H4 (cell line): ENCODE data around the gene GJD4. TPM values are rescaled to one million over a fixed set of nuclear protein-coding genes. Genes with fewer than 3 reads are reported as not detected.

Experiments
- DNase-seq: peaks from one replicate; pipeline ENCODE4 v3.0.0-alpha.2; 2015; ENCODE audit warnings: low spot score
- total RNA-seq: library from RNA; depleted of rRNA; stranded (reverse); fragments of >200 nt; shearing (Covaris generic); gene quantifications from 2 replicates; pipeline ENCODE4 v1.2.3, GENCODE V29; 2014; rRNA removed

The GJD4 gene, protein sequence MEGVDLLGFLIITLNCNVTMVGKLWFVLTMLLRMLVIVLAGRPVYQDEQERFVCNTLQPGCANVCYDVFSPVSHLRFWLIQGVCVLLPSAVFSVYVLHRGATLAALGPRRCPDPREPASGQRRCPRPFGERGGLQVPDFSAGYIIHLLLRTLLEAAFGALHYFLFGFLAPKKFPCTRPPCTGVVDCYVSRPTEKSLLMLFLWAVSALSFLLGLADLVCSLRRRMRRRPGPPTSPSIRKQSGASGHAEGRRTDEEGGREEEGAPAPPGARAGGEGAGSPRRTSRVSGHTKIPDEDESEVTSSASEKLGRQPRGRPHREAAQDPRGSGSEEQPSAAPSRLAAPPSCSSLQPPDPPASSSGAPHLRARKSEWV
- total RNA-seq: not detected in 2 replicates

DNA sequence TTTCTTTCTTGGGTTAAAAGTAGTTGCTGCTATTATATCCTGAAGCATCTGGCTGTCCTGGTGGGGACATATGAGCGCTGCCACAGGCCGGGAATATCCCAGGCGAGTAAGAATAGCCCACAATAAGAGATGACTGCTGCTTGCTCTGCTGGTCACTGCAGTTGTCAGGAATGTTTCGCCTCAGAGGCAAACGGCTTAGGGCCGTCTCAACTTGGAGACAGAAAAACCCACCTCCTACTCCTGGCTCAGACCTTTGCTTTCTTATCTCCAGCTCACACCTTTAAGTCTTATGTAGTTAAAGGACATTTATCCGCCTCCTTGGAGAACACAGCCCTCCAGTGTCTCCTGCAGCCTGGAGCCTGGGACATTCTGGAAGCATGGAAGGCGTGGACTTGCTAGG, at the start of gene GJD4:
GJD4 (plus strand) TSS at position 151 of the 400 bp plus-strand sequence; CDS start at position 378, 227 bp downstream.
- DNase-seq: no peak

DNA sequence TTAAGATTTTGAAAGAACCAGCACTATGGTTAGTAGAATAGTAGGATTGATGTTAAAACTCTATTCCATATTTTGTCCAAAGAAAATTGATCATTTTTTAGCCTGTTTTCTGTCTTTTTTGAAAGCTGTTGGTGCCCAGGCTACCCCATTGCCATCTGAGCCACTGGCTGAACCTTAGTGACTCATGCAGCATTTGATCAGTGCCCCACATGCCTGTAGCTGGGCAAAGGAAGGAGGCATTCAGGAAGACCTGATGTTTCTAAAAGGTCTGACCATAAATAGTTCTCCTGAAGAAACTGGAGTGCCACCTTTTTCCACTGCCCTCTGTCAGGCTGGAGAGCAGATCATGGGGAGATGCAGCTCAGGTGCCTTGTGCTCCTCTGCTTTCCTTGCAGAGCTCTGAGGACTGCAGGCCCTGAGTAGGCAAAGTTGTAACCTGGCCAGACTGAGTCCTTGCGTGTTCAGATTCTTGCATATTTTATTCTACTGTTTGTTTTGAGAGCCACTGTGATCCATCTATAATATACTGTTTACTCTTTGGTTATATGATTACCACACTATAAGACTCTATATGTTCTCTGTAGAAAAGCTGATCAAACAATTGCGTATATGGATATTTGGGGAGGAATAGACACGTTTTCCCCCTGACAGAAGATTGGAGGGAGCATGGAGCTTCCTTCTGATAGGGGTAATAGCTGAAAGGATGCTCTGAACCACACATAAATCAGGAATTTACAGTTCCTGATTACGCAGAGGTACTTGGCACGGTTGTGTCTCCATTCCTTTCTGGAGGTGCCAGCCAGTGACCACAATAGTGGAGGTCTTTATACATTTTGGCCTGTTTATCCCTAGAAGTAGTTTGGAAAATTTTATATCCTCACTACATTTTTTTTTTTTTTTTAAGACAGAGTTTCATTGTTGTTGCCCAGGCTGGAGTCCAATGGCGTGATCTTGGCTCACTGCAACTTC, 48.9 kb upstream of the GJD4 start:
- no peak for DNase-seq

DNA sequence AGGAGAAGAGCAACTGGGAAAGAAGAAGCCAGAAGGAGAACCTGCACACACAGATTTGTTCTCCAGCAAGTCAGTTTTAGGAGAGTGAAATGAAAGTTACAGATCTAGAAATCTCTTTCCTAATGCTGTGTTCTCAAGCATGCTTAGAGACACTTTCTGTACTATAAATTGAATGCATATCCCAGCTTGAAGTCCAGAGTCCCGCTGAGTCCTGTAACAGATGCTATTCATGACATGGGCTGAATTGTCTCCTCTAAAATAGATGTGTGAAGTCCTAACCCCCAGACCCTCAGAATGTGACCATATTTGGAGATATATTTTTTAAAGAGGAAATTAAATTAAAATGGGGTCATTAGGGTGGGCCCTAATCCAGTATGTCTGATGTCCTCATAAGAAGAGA, 46.9 kb upstream of the GJD4 start:
- DNase-seq: no peak

DNA sequence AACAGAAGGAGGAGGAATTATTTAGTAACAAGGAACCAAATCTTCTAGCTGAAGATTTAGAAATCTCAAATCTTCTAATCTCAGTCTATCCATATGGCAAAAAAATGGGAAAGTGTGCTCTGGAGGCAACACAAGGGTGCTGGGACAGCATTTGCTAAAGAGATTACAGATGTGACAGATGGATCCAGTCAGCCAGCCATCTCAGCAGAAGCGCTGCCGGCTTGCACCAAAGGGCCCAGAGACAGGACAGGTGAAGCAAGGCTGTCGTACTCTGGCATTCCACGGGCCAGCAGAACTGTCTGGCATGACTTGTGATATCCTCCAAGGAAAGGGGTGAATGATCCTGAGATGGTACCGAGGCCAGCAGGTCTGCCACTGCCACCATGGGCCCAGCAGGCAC, 45.7 kb upstream of the GJD4 start:
- DNase-seq: no peak

DNA sequence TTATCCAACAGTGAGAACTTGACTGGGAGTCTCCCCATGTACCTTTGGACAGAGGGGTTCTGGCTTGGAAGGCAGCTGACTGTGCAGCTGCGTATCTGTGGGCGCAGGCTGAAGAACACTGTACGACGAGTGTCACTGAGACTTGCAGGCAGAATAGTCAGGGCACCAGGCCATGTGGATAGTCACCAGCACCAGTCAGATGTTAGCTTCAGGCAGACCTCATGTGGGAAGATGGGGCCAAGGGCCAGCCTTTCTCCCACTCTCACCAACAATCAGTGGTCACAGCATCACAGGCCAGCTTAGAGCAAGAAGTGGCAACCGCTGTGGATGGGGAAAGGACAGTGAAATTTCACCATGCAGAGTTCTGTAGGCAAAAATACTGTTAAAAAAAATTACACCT, 43.4 kb upstream of the GJD4 start:
- no peak for DNase-seq

DNA sequence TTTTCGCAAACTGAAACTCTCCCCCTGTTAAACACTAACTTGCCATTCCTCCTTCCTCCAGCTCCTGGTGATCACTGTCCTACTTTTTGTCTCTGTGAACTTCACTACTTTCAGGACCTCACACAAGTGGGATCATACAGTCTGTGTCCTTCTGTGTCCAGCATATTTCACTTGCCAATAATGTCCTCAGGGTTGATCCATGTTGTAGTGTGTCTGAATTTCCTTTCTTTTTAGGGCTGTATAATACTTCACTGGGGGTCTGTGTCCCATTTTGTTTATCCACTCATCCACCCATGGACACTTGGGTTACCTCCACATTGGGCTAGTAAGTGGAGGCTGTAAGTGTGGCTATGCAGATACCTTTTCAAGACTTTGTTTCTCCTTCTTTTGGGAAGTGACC, 42.7 kb upstream of the GJD4 start:
- no peak for DNase-seq

DNA sequence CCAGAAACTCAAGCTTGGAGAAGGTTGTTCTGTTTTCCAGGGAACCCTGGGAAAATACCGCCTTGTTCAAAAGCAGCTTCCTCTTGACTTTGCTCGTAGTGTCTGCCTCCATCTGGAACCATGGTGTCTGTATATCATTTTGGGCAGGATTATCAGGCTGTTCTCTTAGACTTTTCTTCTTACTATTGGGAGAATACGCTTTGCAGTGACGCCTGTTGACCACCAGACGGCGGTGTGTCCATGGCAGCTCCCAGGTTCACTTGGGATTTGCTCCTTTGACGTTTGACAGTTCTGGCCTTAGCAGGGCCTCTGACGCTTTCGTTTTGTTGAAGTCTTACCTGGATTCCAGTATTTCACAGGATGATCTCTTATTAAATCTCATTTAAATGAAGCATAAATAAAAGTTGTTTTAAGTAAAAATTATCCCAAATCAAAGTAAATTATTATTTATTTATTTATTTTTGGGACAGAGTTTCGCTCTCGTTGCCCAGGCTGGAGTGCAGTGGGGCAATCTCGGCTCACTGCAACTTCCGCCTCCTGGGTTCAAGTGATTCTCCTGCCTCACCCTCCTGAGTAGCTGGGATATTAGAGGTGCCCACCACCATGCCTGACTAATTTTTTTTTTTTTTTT, 41.8 kb upstream of the GJD4 start:
- peak; percentile 59 for DNase-seq

DNA sequence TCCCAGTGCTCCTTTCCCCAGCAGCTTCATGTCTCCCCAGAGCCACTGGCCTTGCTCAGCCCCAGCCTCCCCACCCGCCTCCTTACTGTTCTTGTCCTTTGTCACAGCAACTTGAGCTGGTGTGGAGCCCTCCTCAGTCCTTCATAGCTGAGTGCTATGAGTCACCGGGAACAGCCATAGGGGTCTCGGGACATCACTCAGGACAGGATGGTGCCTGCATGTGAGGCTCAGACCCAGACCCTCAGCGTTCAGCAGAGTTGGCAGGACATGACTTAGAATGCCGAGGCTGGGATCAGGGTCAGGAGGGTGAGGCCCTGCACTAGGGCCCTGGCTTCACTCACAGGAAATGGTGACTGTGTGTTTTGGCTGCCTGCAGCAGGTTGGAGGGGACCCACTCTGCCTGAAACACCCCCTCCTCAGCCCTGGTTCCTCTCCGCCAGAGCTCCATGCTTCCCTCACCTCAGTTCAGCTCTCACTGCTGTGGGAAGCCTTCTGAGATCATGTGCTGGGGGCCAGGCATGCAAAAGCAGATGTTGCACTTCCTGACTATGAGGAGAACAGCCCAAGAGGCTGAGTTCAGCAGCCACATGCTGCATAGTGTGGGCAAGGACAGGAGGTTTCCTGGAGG, 40.7 kb upstream of the GJD4 start:
- DNase-seq: no peak

DNA sequence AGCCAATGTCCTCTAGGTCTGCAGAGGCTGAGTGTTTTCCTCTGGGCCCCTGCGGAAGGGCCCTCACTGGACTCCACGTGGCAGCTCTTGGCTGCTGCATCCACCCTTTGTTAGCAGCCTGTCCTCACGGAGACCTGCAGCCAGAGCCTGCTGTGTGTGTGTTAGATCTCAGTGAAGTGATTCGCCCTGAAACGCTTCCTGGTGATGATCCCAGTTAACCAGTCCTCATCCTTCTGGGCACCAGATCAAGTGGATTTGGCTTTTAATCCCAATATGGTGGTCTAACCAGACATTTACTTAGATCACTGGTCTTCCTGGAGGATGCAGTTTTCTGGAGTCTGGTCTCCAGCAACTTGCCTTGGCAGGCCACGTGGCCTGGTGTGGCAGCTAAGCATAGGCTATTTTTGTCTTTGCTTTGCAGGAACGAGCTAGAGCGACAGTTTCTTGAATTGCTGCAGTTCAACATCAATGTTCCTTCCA, 39.5 kb upstream of the GJD4 start:
- no peak for DNase-seq

DNA sequence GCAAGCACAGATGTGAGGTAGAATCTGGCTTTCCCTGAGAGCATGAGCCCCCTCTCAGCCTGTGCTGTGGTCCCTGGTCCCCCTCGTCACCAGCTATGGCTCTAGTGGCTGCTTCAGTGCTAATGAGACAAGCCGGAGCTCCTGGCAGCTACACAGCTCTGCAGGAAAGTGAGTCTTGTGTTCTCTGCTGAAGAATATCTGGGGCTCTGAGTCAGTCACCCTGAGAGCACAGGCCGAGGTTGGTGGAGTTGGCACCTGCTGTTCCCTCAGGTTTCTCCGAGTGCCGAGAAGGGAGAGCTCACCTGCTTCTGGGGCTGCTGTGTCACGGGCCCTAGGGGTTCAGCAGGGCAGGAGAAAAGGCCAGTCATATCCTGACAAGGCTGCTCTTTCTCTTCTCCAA, 37.2 kb upstream of the GJD4 start:
- DNase-seq: no peak

DNA sequence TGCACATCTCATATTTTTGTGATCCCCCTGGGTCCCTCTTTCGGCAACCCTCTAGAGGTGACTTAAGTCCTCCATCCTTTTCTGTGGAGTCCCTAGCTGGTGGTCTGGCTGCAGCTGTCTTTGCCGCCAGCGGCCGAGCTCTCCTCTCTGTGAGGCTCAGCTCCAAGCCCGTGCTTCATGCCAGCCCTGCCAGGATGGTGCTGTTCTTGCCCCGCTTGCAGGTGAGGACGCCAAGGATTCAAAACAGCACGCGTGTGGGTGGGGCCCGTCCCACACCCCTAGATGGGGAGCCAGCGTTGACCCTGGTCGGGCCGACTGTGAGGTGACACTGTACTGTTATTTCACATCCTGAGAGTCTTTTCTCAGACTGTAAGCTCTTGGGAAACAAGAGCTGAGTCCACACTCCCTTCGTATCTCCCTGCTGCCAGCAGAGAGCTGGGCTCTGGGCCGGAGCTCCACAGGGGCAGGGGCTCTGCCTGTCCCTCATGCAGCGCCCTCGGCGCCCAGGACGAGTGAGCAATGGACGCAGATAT, 36.6 kb upstream of the GJD4 start:
- no peak for DNase-seq

DNA sequence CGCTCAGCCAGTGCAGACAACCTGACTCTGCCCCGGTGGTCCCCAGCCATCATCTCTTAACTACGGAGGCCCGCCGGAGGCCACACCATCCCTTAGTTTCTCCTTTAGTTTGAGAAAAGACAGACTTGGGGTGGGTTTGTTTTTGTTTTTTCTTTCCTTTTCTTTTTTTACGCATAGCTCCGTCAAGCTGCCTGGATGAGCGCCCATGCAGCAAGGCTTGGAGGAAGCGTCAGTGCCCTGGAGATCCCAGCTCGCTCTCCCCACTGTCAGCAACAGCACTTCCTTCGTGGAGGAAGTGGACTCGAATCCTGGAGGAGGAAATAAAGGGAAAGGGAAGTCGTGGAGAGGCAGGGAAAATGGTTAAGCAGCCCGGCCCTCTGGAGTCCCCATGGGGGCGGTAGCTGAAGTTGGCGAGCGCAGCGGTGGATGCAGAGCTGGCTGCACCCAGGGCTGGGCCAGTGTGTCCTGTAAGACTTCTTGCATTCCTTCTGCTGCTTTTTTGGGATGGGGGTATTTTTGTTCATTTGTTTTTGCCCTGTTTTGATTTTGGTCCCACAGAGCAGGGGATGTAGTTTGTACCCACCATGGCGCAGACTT, 35.9 kb upstream of the GJD4 start:
- DNase-seq: no peak

DNA sequence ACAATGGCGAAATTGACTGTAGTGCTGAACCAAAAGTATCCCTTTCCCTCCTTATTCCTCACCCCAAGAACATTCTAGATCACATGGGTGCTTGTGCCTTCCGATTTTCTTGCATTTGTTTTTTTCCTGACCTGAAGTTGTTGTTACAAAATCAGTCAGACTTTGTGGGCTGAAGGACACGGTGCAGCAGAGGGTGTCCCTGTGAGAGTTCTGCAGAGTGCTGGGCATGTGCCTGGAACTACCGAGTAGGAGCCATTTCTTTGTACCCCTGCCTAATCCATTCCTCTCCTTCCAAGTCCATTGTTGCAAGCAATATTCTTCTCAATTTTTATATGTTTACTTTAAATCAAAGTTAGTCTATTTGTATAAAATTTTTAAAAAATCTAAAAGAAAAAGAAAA, 35.3 kb upstream of the GJD4 start:
- DNase-seq: no peak

DNA sequence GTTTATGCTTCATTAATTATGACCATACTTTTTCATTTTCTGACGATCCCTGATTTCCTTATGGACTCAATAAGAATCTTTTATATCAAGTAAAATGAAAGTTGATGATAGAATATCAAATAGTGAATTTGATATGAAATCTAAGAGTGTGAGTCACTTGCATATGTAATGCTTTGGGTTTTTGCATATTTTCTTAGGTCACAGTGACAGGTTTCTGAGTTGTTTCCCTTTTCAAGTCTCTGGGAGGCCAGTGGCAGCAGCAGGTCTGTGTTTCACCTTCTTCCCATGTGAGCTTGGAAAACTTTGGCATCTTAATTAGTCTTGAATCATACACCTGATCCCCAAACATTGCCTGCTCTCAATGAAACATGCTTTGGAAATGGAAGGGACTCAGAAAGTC, 34.7 kb upstream of the GJD4 start:
- no peak for DNase-seq

DNA sequence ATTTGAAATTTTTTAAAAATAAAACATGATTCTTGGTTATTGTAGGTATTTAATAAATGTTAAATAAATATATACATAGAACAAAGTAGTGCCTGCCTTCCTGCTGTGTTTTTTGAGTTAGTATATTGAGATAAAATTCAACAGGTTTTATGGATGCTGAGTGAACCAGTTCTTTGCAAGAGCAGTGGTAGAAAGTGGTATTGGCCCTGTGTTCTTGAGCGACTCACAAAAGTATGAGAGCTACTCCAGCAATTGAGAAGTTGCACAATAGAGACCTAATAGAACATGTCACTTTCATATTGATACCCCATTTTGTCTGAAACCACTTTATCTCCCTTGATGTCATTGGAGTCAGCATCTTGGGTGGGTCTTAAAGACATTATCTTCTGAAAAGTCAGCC, 32.6 kb upstream of the GJD4 start:
- DNase-seq: no peak

DNA sequence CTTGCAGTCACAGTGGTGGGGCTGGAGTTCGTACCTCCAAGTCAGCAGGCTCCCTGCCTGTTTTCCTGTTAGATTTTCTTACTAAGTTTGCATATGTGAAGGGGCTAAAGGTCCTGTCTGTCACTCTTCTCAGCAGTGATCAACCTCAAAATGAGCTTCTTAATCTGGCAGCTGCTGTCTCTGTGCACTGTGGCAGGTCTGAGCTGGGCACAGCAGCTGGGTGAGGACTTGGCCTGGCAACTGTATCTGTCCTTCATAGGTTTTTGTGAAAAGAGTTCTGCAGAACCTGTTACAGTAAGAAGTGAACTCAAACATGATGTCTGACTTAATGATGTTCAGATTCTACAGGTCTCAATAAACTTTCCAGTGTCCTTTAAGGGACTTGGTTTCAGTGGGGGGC, 31.3 kb upstream of the GJD4 start:
- DNase-seq: no peak

DNA sequence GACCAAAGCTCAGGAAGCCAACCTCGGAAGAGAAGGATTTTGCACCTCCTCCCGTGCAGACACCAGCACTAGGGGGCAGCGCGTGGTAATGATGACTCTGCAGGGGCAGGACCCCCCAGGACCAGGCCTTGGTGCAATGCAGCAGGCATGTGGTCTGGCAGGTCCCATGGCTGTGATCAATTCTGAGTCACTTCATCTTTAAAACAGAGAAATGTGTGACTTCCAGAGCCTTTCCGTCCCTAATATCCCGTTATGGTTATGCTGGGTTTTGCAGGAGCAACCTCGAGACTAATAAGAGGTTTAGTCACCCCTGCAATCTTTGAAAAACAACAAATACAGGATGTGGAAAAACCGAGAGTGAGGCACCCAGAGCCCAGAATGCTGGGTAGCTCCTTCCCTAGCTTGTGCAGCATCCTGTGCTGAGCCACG, 30.2 kb upstream of the GJD4 start:
- DNase-seq: peak; percentile 20

DNA sequence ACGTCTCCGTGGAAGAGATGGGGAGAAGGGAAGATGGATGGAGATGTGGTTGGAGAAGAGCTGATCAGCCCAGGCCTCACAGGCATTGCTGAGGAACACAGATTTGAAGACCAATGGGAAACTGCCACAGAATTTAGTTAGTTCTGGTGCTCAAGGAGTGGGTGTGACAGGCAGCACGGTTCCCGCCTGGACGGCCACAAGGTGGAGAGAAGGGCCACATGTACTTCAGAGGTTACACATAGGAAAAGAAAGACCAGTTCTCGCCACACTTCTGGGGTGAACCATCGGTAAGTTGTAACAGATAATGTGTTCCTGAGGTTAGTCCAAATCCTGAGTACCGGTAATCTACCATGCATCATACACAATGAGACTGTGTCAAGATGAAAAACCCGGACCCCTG, 29.5 kb upstream of the GJD4 start:
- no peak for DNase-seq

DNA sequence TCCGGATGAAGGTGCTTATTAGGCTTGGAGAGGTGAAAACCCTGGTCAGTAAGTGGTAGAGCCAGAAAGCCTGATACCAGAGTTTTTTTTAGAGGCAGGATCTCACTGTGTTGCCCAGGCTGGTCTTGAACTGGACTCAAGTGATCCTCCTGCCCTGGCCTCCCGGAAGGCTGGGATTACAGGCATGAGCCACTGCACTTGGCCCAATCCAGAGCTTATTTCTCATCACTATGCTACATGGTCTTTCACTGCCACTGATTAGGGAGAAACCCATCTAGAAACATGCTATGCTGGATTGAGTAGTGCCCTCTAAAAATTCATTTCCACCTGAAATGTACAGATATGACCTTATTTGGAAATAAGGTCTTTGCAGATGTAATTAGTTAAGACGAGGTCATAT, 28.4 kb upstream of the GJD4 start:
- DNase-seq: no peak

DNA sequence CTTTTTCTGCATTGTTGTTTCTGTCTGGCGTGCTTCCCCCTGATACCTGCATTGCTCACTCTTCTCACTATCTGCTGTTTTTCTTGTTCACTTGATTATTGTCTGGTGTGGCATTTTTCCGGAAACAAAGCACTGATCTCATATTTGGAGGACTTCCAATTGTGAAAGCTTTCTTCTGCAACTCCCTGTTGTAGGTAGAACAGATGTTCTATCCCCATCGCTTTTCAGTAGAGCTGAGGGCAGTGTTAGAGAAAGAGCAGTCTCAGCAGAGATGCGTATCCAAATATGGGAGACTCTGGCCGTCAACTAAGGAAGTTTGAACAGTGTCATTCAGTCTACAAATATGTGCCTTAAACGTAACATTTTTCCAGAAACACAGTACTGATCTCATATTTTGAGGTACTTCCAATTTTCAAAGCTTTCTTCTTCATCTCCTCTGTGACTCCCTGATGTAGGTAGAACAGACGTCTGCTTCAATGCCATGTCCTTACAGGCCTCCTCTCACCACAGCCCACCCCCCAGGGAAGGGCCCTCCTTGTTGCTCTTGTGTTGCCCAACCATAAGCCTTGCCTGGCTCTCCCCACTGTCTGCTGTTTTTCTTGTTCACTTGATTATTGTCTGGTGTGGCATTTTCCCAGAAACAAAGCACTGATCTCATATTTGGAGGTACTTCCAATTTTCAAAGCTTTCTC, 27.1 kb upstream of the GJD4 start:
- DNase-seq: no peak

DNA sequence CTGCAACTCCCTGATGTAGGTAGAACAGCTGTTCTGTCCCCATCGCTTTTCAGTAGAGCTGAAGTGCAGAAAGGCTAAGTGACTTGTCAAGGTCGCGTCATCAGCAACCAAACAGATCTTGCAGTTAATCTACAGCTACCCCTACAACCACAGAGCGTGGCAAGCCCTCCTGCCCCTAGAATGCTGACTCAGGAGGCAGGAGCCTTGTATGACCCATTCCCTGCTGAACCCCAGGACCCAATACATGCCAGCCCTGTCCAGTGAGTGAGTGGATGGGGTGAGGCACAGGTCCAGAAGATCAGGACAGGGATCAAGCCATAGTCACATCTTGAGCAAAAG, 26.6 kb upstream of the GJD4 start:
- DNase-seq: no peak
